ENCODE measurements around the gene RSRC1. TPM values are rescaled to one million over a fixed set of nuclear protein-coding genes. Genes with fewer than 3 reads are reported as not detected.

Gene RSRC1
- polyA plus RNA-seq, 4 donors, result 9.4 to 24.4 (median 11.6) TPM

DNA sequence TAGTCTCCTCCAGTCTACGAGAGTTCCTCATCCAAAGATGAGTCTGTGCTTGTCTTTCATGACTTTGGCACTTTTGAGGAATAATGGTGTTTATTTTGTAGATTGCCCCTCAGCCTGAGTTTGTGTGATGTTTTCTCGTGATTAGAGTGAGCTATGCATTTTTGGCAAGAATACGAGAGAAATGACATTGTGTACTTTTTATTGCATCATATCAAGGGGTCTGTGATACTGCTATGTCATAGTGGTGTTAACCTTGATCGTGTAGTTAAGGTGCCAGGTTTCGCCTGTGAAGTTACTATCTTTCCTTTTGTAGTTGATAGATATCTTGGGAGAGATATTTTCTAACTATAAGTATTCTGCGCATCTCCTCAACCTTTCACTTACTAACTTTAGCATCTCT lies 18.9 kb downstream of the RSRC1 start:
- H3K27me3 ChIP-seq (ENCODE audit: control insufficient read depth in 3 of 3, insufficient read depth in 3 of 3, low read length in 3 of 3), result no peaks in the 10 kb centered on the region
- WGBS, 3 donors, result 80 to 96% (median 82%) methylated on average over 6 of the region's 6 CpGs
- peaks cover 3 to 14% (median 9%) of the 10 kb centered on the region in 3 donors for H3K36me3 ChIP-seq (ENCODE audit: control insufficient read depth in 3 of 3, insufficient read depth in 2 of 3, low read depth in 1 of 3, low read length in 3 of 3)
- no peak for DNase-seq
- no peak for FAIRE-seq
- H3K4me1 ChIP-seq (ENCODE audit: control insufficient read depth in 3 of 3, insufficient read depth in 2 of 3, low read depth in 1 of 3, low read length in 2 of 3), result no peaks in the 10 kb centered on the region
- H3K27ac ChIP-seq (ENCODE audit: low read depth in 1 of 3, low read length in 2 of 3), result no peak overlapping the region
- H3K9me3 ChIP-seq (ENCODE audit: control insufficient read depth in 2 of 2, insufficient read depth in 1 of 2, low read depth in 1 of 2, low read length in 1 of 2), result peaks cover 0 to 9% of the 10 kb centered on the region in 2 donors
- no peak overlapping the region for H3K4me3 ChIP-seq (ENCODE audit: low read depth in 1 of 3, low read length in 3 of 3)

DNA sequence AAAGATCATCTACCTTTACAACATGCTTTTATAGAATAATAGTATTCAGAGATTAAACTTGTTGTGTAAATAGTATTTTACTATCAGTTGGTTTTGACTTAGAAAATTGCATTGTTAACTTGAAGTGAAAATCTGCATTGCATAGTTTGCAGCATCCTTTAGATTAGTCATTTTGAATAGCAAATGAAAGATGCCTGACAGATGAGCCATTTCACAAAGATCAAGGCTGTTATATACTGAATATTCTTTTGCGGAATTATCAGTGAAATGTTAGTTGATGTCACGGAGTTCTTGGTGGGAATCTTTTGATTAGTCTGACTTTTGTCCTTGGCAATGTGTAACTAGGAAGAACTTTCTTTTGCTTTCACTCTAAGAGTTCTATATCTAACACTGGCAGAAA lies 24.5 kb downstream of the RSRC1 start:
- Histone ChIP-seq H3K36me3 (ENCODE audit: control insufficient read depth in 3 of 3, insufficient read depth in 2 of 3, low read depth in 1 of 3, low read length in 3 of 3) (peaks cover 0 to 4% (median 4%) of the 10 kb centered on the region in 3 donors), H3K4me1 (ENCODE audit: control insufficient read depth in 3 of 3, insufficient read depth in 2 of 3, low read depth in 1 of 3, low read length in 2 of 3) (no peaks in the 10 kb centered on the region), H3K27ac (ENCODE audit: low read depth in 1 of 3, low read length in 2 of 3) (no peak overlapping the region), H3K9me3 (ENCODE audit: control insufficient read depth in 2 of 2, insufficient read depth in 1 of 2, low read depth in 1 of 2, low read length in 1 of 2) (no peaks in the 10 kb centered on the region), H3K27me3 (ENCODE audit: control insufficient read depth in 3 of 3, insufficient read depth in 3 of 3, low read length in 3 of 3) (no peaks in the 10 kb centered on the region), H3K4me3 (ENCODE audit: low read depth in 1 of 3, low read length in 3 of 3) (no peak overlapping the region)
- 91 to 94% (median 91%) methylated on average over 2 of the region's 2 CpGs for WGBS, 3 donors
- DNase-seq (no peak), FAIRE-seq (no peak)

DNA sequence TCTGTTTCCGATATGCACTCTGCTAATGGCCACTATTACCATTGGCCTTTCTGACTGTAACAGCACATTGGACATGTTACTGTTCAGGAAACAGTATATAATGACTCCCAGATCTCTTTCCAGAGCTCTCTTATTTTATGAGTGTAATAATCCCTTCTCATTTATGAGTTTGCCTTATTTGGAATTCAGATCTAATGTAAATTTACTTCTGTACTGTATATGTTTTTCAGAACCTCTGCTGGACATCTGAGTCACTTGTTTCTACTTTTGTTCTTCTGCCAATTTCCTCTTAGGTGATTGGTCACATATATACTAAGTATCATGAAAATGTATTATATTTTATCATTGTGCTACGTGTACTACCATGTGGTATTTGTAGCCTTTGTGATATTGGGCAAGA lies 30.5 kb downstream of the RSRC1 start:
- Histone ChIP-seq H3K4me1 (ENCODE audit: control insufficient read depth in 3 of 3, insufficient read depth in 2 of 3, low read depth in 1 of 3, low read length in 2 of 3) (no peaks in the 10 kb centered on the region), H3K9me3 (ENCODE audit: control insufficient read depth in 2 of 2, insufficient read depth in 1 of 2, low read depth in 1 of 2, low read length in 1 of 2) (no peaks in the 10 kb centered on the region), H3K27ac (ENCODE audit: low read depth in 1 of 3, low read length in 2 of 3) (no peak overlapping the region), H3K36me3 (ENCODE audit: control insufficient read depth in 3 of 3, insufficient read depth in 2 of 3, low read depth in 1 of 3, low read length in 3 of 3) (peaks cover 0 to 3% (median 2%) of the 10 kb centered on the region in 3 donors), H3K27me3 (ENCODE audit: control insufficient read depth in 3 of 3, insufficient read depth in 3 of 3, low read length in 3 of 3) (no peaks in the 10 kb centered on the region), H3K4me3 (ENCODE audit: low read depth in 1 of 3, low read length in 3 of 3) (no peak overlapping the region)
- 93 to 95% (median 94%) methylated on average over 2 of the region's 2 CpGs for WGBS, 3 donors
- FAIRE-seq (no peak), DNase-seq (no peak)

DNA sequence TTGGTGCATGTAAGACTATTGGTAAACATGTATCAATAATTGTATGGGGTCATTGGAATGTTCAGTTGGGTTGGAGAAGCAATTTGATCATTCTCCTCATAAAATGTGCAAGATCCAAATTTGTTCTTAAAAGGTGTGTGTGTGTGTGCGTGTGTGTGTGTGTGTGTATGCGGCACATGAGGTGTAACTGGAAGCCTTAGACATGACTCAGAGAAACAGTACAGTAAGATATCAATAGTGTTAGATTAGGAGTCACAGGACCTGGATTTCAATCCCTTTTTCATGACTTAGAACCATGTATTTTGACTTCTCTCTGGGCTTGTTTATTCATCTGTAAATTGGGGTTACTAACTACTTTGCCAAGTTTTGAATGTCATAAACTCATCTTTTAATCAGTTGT lies 38.3 kb downstream of the RSRC1 start:
- H3K36me3 ChIP-seq (ENCODE audit: control insufficient read depth in 3 of 3, insufficient read depth in 2 of 3, low read depth in 1 of 3, low read length in 3 of 3), result no peaks in the 10 kb centered on the region
- FAIRE-seq, result no peak
- 72 to 92% (median 83%) methylated on average over 2 of the region's 2 CpGs for WGBS, 3 donors

DNA sequence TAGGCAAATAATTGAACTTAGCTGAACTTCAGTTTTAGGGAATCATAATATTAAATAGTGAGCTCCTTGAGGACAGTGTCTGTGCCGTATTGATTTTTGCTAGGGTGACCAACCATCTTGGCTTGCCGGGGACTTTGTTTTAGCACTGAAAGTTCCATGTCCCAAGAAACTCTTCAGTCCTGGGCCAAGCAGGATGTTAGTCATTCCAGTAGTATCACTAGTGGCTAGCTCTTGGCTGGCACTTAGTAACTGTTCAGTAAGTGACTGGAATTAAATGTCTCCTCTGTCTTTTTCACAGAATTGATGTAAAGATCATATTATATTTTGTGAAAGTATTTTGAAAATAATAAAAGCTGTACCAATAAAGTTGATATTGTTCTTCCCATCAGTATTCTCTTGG lies 42.3 kb downstream of the RSRC1 start:
- Histone ChIP-seq H3K4me3 (ENCODE audit: low read depth in 1 of 3, low read length in 3 of 3) (no peak overlapping the region), H3K36me3 (ENCODE audit: control insufficient read depth in 3 of 3, insufficient read depth in 2 of 3, low read depth in 1 of 3, low read length in 3 of 3) (no peaks in the 10 kb centered on the region), H3K9me3 (ENCODE audit: control insufficient read depth in 2 of 2, insufficient read depth in 1 of 2, low read depth in 1 of 2, low read length in 1 of 2) (no peaks in the 10 kb centered on the region), H3K4me1 (ENCODE audit: control insufficient read depth in 3 of 3, insufficient read depth in 2 of 3, low read depth in 1 of 3, low read length in 2 of 3) (no peaks in the 10 kb centered on the region), H3K27me3 (ENCODE audit: control insufficient read depth in 3 of 3, insufficient read depth in 3 of 3, low read length in 3 of 3) (no peaks in the 10 kb centered on the region), H3K27ac (ENCODE audit: low read depth in 1 of 3, low read length in 2 of 3) (no peak overlapping the region)
- DNase-seq, result no peak
- no peak for FAIRE-seq
- 84 to 91% (median 84%) methylated on average over 2 of the region's 2 CpGs for WGBS, 3 donors

More for the DNA sequence above, 38.3 kb downstream of the RSRC1 start:
- DNase-seq, result no peak
- no peak overlapping the region for H3K27ac ChIP-seq (ENCODE audit: low read depth in 1 of 3, low read length in 2 of 3)
- no peaks in the 10 kb centered on the region for H3K4me1 ChIP-seq (ENCODE audit: control insufficient read depth in 3 of 3, insufficient read depth in 2 of 3, low read depth in 1 of 3, low read length in 2 of 3)
- no peak overlapping the region for H3K4me3 ChIP-seq (ENCODE audit: low read depth in 1 of 3, low read length in 3 of 3)
- H3K9me3 ChIP-seq (ENCODE audit: control insufficient read depth in 2 of 2, insufficient read depth in 1 of 2, low read depth in 1 of 2, low read length in 1 of 2), result no peaks in the 10 kb centered on the region
- no peaks in the 10 kb centered on the region for H3K27me3 ChIP-seq (ENCODE audit: control insufficient read depth in 3 of 3, insufficient read depth in 3 of 3, low read length in 3 of 3)

DNA sequence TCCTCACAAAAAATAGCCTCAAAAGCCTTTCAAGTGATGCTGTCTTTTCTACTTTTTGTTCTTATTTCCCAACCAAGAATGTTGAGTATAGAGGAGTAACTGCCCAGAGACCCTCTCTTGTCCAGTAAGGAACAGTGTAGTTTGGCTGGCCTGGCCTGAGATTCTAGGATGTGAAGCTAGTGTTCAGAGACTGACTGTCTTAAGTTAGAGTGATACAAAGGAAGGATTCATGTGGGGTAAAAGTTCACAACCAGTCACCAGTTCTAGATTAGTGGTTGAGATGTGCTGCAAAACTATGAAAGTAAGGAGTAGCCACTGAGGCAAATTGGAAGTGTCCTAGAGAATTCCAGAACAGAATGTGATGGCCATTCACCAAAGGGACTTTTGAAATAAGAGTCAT lies 49.1 kb downstream of the RSRC1 start:
- no peak for DNase-seq
- FAIRE-seq, result no peak

DNA sequence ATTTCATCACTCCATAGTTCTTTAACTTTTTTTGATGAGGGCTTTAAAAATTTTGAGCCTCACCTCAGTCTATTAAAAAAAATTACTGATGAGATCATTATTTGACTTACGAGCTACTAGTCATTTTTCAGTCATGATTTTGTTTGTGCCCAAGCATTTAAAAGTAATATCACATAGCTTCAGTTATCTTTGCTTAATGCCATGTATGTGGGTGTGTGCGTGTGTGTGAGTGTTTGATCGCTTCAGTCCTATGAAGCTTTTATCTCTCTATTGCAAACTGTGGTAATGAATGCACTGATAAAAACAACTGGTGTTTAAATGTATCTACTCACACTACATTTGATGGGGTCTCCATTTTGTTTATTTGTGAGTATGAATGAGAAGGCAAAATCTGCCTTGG lies 49.8 kb downstream of the RSRC1 start:
- Histone ChIP-seq H3K9me3 (ENCODE audit: control insufficient read depth in 2 of 2, insufficient read depth in 1 of 2, low read depth in 1 of 2, low read length in 1 of 2) (no peaks in the 10 kb centered on the region), H3K36me3 (ENCODE audit: control insufficient read depth in 3 of 3, insufficient read depth in 2 of 3, low read depth in 1 of 3, low read length in 3 of 3) (no peaks in the 10 kb centered on the region), H3K27ac (ENCODE audit: low read depth in 1 of 3, low read length in 2 of 3) (no peak overlapping the region), H3K4me3 (ENCODE audit: low read depth in 1 of 3, low read length in 3 of 3) (no peak overlapping the region), H3K4me1 (ENCODE audit: control insufficient read depth in 3 of 3, insufficient read depth in 2 of 3, low read depth in 1 of 3, low read length in 2 of 3) (peaks cover 0 to 3% (median 0%) of the 10 kb centered on the region in 3 donors), H3K27me3 (ENCODE audit: control insufficient read depth in 3 of 3, insufficient read depth in 3 of 3, low read length in 3 of 3) (no peaks in the 10 kb centered on the region)
- 87 to 93% (median 88%) methylated on average over 3 of the region's 3 CpGs for WGBS, 3 donors
- FAIRE-seq (no peak), DNase-seq (no peak)

More for the DNA sequence above, 49.1 kb downstream of the RSRC1 start:
- Histone ChIP-seq H3K9me3 (ENCODE audit: control insufficient read depth in 2 of 2, insufficient read depth in 1 of 2, low read depth in 1 of 2, low read length in 1 of 2) (no peaks in the 10 kb centered on the region), H3K27ac (ENCODE audit: low read depth in 1 of 3, low read length in 2 of 3) (no peak overlapping the region), H3K27me3 (ENCODE audit: control insufficient read depth in 3 of 3, insufficient read depth in 3 of 3, low read length in 3 of 3) (no peaks in the 10 kb centered on the region), H3K4me3 (ENCODE audit: low read depth in 1 of 3, low read length in 3 of 3) (no peak overlapping the region), H3K36me3 (ENCODE audit: control insufficient read depth in 3 of 3, insufficient read depth in 2 of 3, low read depth in 1 of 3, low read length in 3 of 3) (no peaks in the 10 kb centered on the region), H3K4me1 (ENCODE audit: control insufficient read depth in 3 of 3, insufficient read depth in 2 of 3, low read depth in 1 of 3, low read length in 2 of 3) (peaks cover 0 to 3% (median 0%) of the 10 kb centered on the region in 3 donors)

DNA sequence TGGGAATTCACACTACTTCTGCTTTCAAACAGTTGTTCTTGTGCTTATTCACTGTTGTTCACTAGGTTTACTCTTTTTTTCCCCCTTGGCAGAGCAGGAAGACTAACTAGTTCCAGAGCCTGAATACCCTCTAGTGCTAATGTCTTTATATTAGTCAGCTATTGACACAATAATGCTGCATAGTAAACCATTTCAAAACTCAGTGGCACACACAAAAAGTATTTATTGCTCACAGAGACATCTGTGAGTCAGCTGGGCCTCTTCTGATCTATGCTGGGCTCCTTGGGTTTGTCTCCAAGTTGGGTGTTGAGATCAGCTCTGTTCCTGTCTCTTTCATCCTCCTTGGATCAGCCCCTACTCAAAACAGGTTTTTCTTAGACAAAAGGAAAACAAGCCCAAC lies 51.1 kb downstream of the RSRC1 start:
- Histone ChIP-seq H3K4me3 (ENCODE audit: low read depth in 1 of 3, low read length in 3 of 3) (no peak overlapping the region), H3K27ac (ENCODE audit: low read depth in 1 of 3, low read length in 2 of 3) (no peak overlapping the region), H3K9me3 (ENCODE audit: control insufficient read depth in 2 of 2, insufficient read depth in 1 of 2, low read depth in 1 of 2, low read length in 1 of 2) (no peaks in the 10 kb centered on the region), H3K36me3 (ENCODE audit: control insufficient read depth in 3 of 3, insufficient read depth in 2 of 3, low read depth in 1 of 3, low read length in 3 of 3) (no peaks in the 10 kb centered on the region), H3K27me3 (ENCODE audit: control insufficient read depth in 3 of 3, insufficient read depth in 3 of 3, low read length in 3 of 3) (no peaks in the 10 kb centered on the region), H3K4me1 (ENCODE audit: control insufficient read depth in 3 of 3, insufficient read depth in 2 of 3, low read depth in 1 of 3, low read length in 2 of 3) (peaks cover 0 to 3% (median 0%) of the 10 kb centered on the region in 3 donors)
- no peak for DNase-seq
- FAIRE-seq, result no peak

DNA sequence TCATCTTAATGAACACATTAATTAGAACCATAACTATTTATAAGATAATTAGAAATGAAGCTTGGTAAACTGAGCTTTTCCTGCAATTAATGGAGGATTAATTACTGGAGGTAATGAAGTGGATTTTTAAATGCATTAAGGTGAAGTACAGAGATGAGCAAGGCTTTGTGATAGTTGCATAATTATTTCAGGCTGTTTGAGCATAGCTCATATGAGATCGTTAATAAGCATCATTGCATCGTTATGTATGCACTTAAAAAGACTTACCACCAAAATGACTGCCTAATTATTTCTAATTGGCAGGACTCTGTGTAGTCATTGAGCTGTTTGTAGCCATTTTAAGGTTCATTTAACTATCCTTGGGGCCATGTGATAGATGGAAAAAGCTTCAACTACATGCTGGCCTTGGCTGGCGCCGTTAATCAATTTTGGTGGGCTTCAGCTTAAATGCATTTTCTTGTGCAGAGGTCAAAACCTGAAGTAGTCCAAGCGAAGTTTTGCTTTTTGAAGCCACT lies 55.3 kb downstream of the RSRC1 start:
- FAIRE-seq (no peak), DNase-seq (no peak)
- Histone ChIP-seq H3K4me3 (ENCODE audit: low read depth in 1 of 3, low read length in 3 of 3) (no peak overlapping the region), H3K27me3 (ENCODE audit: control insufficient read depth in 3 of 3, insufficient read depth in 3 of 3, low read length in 3 of 3) (no peaks in the 10 kb centered on the region), H3K9me3 (ENCODE audit: control insufficient read depth in 2 of 2, insufficient read depth in 1 of 2, low read depth in 1 of 2, low read length in 1 of 2) (no peaks in the 10 kb centered on the region), H3K4me1 (ENCODE audit: control insufficient read depth in 3 of 3, insufficient read depth in 2 of 3, low read depth in 1 of 3, low read length in 2 of 3) (peaks cover 0 to 3% (median 0%) of the 10 kb centered on the region in 3 donors), H3K36me3 (ENCODE audit: control insufficient read depth in 3 of 3, insufficient read depth in 2 of 3, low read depth in 1 of 3, low read length in 3 of 3) (peaks cover 0 to 2% (median 0%) of the 10 kb centered on the region in 3 donors), H3K27ac (ENCODE audit: low read depth in 1 of 3, low read length in 2 of 3) (no peak overlapping the region)
- WGBS, 3 donors, result 93 to 100% (median 97%) methylated on average over 5 of the region's 5 CpGs
